ENCODE results near the gene MARK1.

Gene MARK1

GRCh38 chr1:220573836-220574235, 45.9 kb downstream of the MARK1 start:
- TF ChIP-seq, protein P1, sequence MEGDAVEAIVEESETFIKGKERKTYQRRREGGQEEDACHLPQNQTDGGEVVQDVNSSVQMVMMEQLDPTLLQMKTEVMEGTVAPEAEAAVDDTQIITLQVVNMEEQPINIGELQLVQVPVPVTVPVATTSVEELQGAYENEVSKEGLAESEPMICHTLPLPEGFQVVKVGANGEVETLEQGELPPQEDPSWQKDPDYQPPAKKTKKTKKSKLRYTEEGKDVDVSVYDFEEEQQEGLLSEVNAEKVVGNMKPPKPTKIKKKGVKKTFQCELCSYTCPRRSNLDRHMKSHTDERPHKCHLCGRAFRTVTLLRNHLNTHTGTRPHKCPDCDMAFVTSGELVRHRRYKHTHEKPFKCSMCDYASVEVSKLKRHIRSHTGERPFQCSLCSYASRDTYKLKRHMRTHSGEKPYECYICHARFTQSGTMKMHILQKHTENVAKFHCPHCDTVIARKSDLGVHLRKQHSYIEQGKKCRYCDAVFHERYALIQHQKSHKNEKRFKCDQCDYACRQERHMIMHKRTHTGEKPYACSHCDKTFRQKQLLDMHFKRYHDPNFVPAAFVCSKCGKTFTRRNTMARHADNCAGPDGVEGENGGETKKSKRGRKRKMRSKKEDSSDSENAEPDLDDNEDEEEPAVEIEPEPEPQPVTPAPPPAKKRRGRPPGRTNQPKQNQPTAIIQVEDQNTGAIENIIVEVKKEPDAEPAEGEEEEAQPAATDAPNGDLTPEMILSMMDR (IDR thresholded peaks at IDR 0.05; ENCODE audit: poor library complexity, severe bottlenecking) = no peak
- DNase-seq (ENCODE audit: low spot score) (no peak), ATAC-seq (ENCODE audit: low read depth) (no peak)
- Histone ChIP-seq H3K27me3 (ENCODE audit: insufficient read depth, poor library complexity, severe bottlenecking) (no peaks in the 10 kb centered on the region), H3K9me3 (ENCODE audit: severe bottlenecking) (no peaks in the 10 kb centered on the region), H3K36me3 (ENCODE audit: low read depth) (no peaks in the 10 kb centered on the region), H3K4me3 (ENCODE audit: severe bottlenecking) (no peak overlapping the region), H3K27ac (ENCODE audit: poor library complexity, severe bottlenecking) (no peak overlapping the region), H3K4me1 (ENCODE audit: insufficient read depth, poor library complexity, severe bottlenecking) (peaks cover 4% of the 10 kb centered on the region)

GRCh38 chr1:220575718-220576497, 48.0 kb downstream of the MARK1 start:
- Histone ChIP-seq H3K4me3 (ENCODE audit: severe bottlenecking) (no peak overlapping the region), H3K27ac (ENCODE audit: poor library complexity, severe bottlenecking) (no peak overlapping the region), H3K4me1 (ENCODE audit: insufficient read depth, poor library complexity, severe bottlenecking) (peaks cover 4% of the 10 kb centered on the region), H3K27me3 (ENCODE audit: insufficient read depth, poor library complexity, severe bottlenecking) (no peaks in the 10 kb centered on the region), H3K36me3 (ENCODE audit: low read depth) (no peaks in the 10 kb centered on the region), H3K9me3 (ENCODE audit: severe bottlenecking) (no peaks in the 10 kb centered on the region)
- DNase-seq (ENCODE audit: low spot score) = no peak
- ATAC-seq (ENCODE audit: low read depth) = no peak
- TF ChIP-seq, protein P1 (IDR thresholded peaks at IDR 0.05; ENCODE audit: poor library complexity, severe bottlenecking) = no peak

GRCh38 chr1:220577926-220578325, 50.0 kb downstream of the MARK1 start:
- Histone ChIP-seq H3K9me3 (ENCODE audit: severe bottlenecking) (no peaks in the 10 kb centered on the region), H3K4me3 (ENCODE audit: severe bottlenecking) (no peak overlapping the region), H3K36me3 (ENCODE audit: low read depth) (no peaks in the 10 kb centered on the region), H3K27ac (ENCODE audit: poor library complexity, severe bottlenecking) (no peak overlapping the region), H3K4me1 (ENCODE audit: insufficient read depth, poor library complexity, severe bottlenecking) (peaks cover 4% of the 10 kb centered on the region), H3K27me3 (ENCODE audit: insufficient read depth, poor library complexity, severe bottlenecking) (no peaks in the 10 kb centered on the region)
- TF ChIP-seq, protein P1 (IDR thresholded peaks at IDR 0.05; ENCODE audit: poor library complexity, severe bottlenecking) = no peak
- DNase-seq (ENCODE audit: low spot score) (no peak), ATAC-seq (ENCODE audit: low read depth) (peak; percentile 29; the same call in 1 of the 3 replicates)

- Histone ChIP-seq H3K36me3 (ENCODE audit: low read depth) (no peaks in the 10 kb centered on the region), H3K4me3 (ENCODE audit: severe bottlenecking) (no peak overlapping the region), H3K4me1 (ENCODE audit: insufficient read depth, poor library complexity, severe bottlenecking) (peaks cover 4% of the 10 kb centered on the region), H3K9me3 (ENCODE audit: severe bottlenecking) (no peaks in the 10 kb centered on the region), H3K27me3 (ENCODE audit: insufficient read depth, poor library complexity, severe bottlenecking) (no peaks in the 10 kb centered on the region), H3K27ac (ENCODE audit: poor library complexity, severe bottlenecking) (no peak overlapping the region)
- TF ChIP-seq, protein P1 (IDR thresholded peaks at IDR 0.05; ENCODE audit: poor library complexity, severe bottlenecking) = no peak
- DNase-seq (ENCODE audit: low spot score) = no peak
- no peak for ATAC-seq (ENCODE audit: low read depth)
These were observed 51.4 kb downstream of the MARK1 start for GRCh38 chr1:220579317-220579716.

- TF ChIP-seq, protein P1 (IDR thresholded peaks at IDR 0.05; ENCODE audit: poor library complexity, severe bottlenecking) = no peak
- Histone ChIP-seq H3K4me1 (ENCODE audit: insufficient read depth, poor library complexity, severe bottlenecking) (no peaks in the 10 kb centered on the region), H3K4me3 (ENCODE audit: severe bottlenecking) (no peak overlapping the region), H3K27ac (ENCODE audit: poor library complexity, severe bottlenecking) (no peak overlapping the region), H3K36me3 (ENCODE audit: low read depth) (no peaks in the 10 kb centered on the region), H3K27me3 (ENCODE audit: insufficient read depth, poor library complexity, severe bottlenecking) (no peaks in the 10 kb centered on the region), H3K9me3 (ENCODE audit: severe bottlenecking) (no peaks in the 10 kb centered on the region)
- DNase-seq (ENCODE audit: low spot score) = no peak
- no peak for ATAC-seq (ENCODE audit: low read depth)
These were observed 64.8 kb downstream of the MARK1 start for GRCh38 chr1:220592714-220593113.

Data from RWPE2 (cell line).